ENCODE data around the gene CYP2F1.

CYP2F1 gene

GRCh38 chr19:41159881-41160280 lies 45.6 kb downstream of the CYP2F1 start:
- Histone ChIP-seq H3K4me1 (no peaks in the 10 kb centered on the region), H2AFZ (no peak overlapping the region), H3K9me3 (ENCODE audit: control insufficient read depth, low read length) (no peaks in the 10 kb centered on the region), H3K27me3 (ENCODE audit: control insufficient read depth, insufficient read depth, low read length) (no peaks in the 10 kb centered on the region), H3K4me2 (ENCODE audit: low read length) (no peak overlapping the region), H3K4me3 (ENCODE audit: low read depth, low read length) (no peak overlapping the region), H3K79me2 (no peaks in the 10 kb centered on the region), H3K9ac (no peak overlapping the region), H3K27ac (no peak overlapping the region), H3K36me3 (ENCODE audit: control insufficient read depth, insufficient read depth, low read length) (no peaks in the 10 kb centered on the region)
- no peak for TF ChIP-seq CTCF (IDR thresholded peaks at IDR 0.05)

GRCh38 chr19:41161903-41162302 lies 47.7 kb downstream of the CYP2F1 start:
- H3K9ac ChIP-seq: no peak overlapping the region
- H3K36me3 ChIP-seq (ENCODE audit: control insufficient read depth, insufficient read depth, low read length): no peaks in the 10 kb centered on the region
- no peaks in the 10 kb centered on the region for H3K9me3 ChIP-seq (ENCODE audit: control insufficient read depth, low read length)
- no peak overlapping the region for H3K4me3 ChIP-seq (ENCODE audit: low read depth, low read length)
- no peak overlapping the region for H2AFZ ChIP-seq
- no peak overlapping the region for H3K27ac ChIP-seq
- TF ChIP-seq CTCF (IDR thresholded peaks at IDR 0.05): no peak
- H3K4me2 ChIP-seq (ENCODE audit: low read length): no peak overlapping the region
- H3K4me1 ChIP-seq: no peaks in the 10 kb centered on the region
- no peaks in the 10 kb centered on the region for H3K27me3 ChIP-seq (ENCODE audit: control insufficient read depth, insufficient read depth, low read length)
- no peaks in the 10 kb centered on the region for H3K79me2 ChIP-seq

- Histone ChIP-seq H3K36me3 (ENCODE audit: control insufficient read depth, insufficient read depth, low read length) (no peaks in the 10 kb centered on the region), H3K79me2 (no peaks in the 10 kb centered on the region), H3K27me3 (ENCODE audit: control insufficient read depth, insufficient read depth, low read length) (no peaks in the 10 kb centered on the region), H3K4me2 (ENCODE audit: low read length) (no peak overlapping the region), H3K4me1 (no peaks in the 10 kb centered on the region), H3K4me3 (ENCODE audit: low read depth, low read length) (no peak overlapping the region), H3K9me3 (ENCODE audit: control insufficient read depth, low read length) (no peaks in the 10 kb centered on the region), H3K9ac (no peak overlapping the region), H3K27ac (no peak overlapping the region), H2AFZ (no peak overlapping the region)
- no peak for TF ChIP-seq CTCF (IDR thresholded peaks at IDR 0.05)
Observed at GRCh38 chr19:41166944-41167804, 52.9 kb downstream of the CYP2F1 start.

GRCh38 chr19:41172297-41173164 lies 58.3 kb downstream of the CYP2F1 start:
- H3K4me3 ChIP-seq (ENCODE audit: low read depth, low read length): no peak overlapping the region
- no peaks in the 10 kb centered on the region for H3K4me1 ChIP-seq
- H3K27ac ChIP-seq: no peak overlapping the region
- H3K4me2 ChIP-seq (ENCODE audit: low read length): no peak overlapping the region
- no peaks in the 10 kb centered on the region for H3K79me2 ChIP-seq
- H3K9ac ChIP-seq: no peak overlapping the region
- no peaks in the 10 kb centered on the region for H3K27me3 ChIP-seq (ENCODE audit: control insufficient read depth, insufficient read depth, low read length)
- no peaks in the 10 kb centered on the region for H3K9me3 ChIP-seq (ENCODE audit: control insufficient read depth, low read length)
- TF ChIP-seq CTCF (IDR thresholded peaks at IDR 0.05): no peak
- no peak overlapping the region for H2AFZ ChIP-seq
- no peaks in the 10 kb centered on the region for H3K36me3 ChIP-seq (ENCODE audit: control insufficient read depth, insufficient read depth, low read length)
